T-cell (primary cell): ENCODE measurements around the gene LAMTOR5. TPM values are rescaled to one million over a fixed set of nuclear protein-coding genes. Genes with fewer than 3 reads are reported as not detected.
A peak's percentile ranks its signal among the peaks of the same experiment; 100 is the strongest.
"Not testable (repeated sequence)": the region's sequence is repeated elsewhere in the genome, so short reads cannot be mapped to it uniquely, and the experiment has no call there.

ENCODE experiments used
- ATAC-seq, 4 experiments: fragments of 200-7000 bp in 3 of 4; fragments of 150-1000 bp in 1 of 4; cut with Tn5 transposase; replicated peaks in 1 of 4; 1 replicate in 3 of 4; 2 replicates in 1 of 4; pipeline ENCODE4 v1.10.0; 2021; ENCODE audit warnings: moderate library complexity in 3 of 4, mild to moderate bottlenecking in 2 of 4, moderate number of reproducible peaks in 1 of 4
- CTCF ChIA-PET, 2 donors: fragments of 300-600 bp; sonication (Branson Sonifier 250); formaldehyde crosslinking; loops; one replicate each; lab custom pipeline; 2022; ENCODE audit warnings: antibody characterized with exemption in 2 of 2; lab: Charles Lee
- POLR2A ChIA-PET, 2 donors: fragments of 300-600 bp; sonication (Branson Sonifier 250); formaldehyde crosslinking; loops; one replicate each; lab custom pipeline; 2022; ENCODE audit warnings: antibody characterized with exemption in 2 of 2; lab: Charles Lee
- DNase-seq, 35 experiments: peaks; one replicate each; pipeline versions ENCODE4 v3.0.0 to v3.0.0-alpha.2; 2013 to 2023
- H3K27ac ChIP-seq: one replicate; pipeline ENCODE4 v1.5.1; 2013; ENCODE audit warnings: low read length
- H3K27me3 ChIP-seq, 2 experiments: replicated peaks in 1 of 2; 1 replicate in 1 of 2; 2 replicates in 1 of 2; pipeline versions ENCODE4 v1.6.1 to v1.7.0; 2013; ENCODE audit warnings: low read length in 1 of 2, mixed read lengths in 1 of 2; ENCODE audit not compliant: control insufficient read depth in 2 of 2, insufficient read depth in 2 of 2; ENCODE audit errors: extremely low read depth in 1 of 2
- H3K36me3 ChIP-seq, 2 donors: 1 replicate in 1 of 2; 2 replicates in 1 of 2; pipeline versions ENCODE4 v1.6.1 to v1.7.0; 2013; ENCODE audit warnings: low read length in 1 of 2; ENCODE audit not compliant: control insufficient read depth in 2 of 2, insufficient read depth in 1 of 2; ENCODE audit errors: extremely low read depth in 1 of 2
- H3K4me1 ChIP-seq, 2 experiments: 1 replicate in 1 of 2; 2 replicates in 1 of 2; pipeline versions ENCODE4 v1.6.1 to v1.7.0; 2013; ENCODE audit warnings: low read length in 2 of 2, mixed read lengths in 1 of 2; ENCODE audit not compliant: insufficient read depth in 2 of 2, control insufficient read depth in 1 of 2; ENCODE audit errors: extremely low read depth in 1 of 2
- H3K4me3 ChIP-seq, 2 donors: 1 replicate in 1 of 2; 2 replicates in 1 of 2; pipeline versions ENCODE4 v1.5.1 to v1.7.0; 2013; ENCODE audit warnings: mild to moderate bottlenecking in 2 of 2, low read length in 1 of 2, moderate library complexity in 1 of 2; ENCODE audit not compliant: control insufficient read depth in 1 of 2; ENCODE audit errors: extremely low read depth in 1 of 2
- H3K9me3 ChIP-seq: 2 replicates; pipeline ENCODE4 v1.7.0; 2013
- H3K27ac Mint-ChIP-seq, 2 donors: one replicate each; pipeline ENCODE4 v1.8.0; 2020 to 2021; ENCODE audit warnings: mild to moderate bottlenecking in 2 of 2, mixed read lengths in 2 of 2
- H3K27me3 Mint-ChIP-seq, 2 donors: one replicate each; pipeline ENCODE4 v1.8.0; 2021 to 2022; ENCODE audit warnings: mixed read lengths in 2 of 2
- H3K36me3 Mint-ChIP-seq: one replicate; pipeline ENCODE4 v1.8.0; 2021; ENCODE audit warnings: mixed read lengths
- H3K4me1 Mint-ChIP-seq, 3 donors: one replicate each; pipeline ENCODE4 v1.8.0; 2020 to 2022; ENCODE audit warnings: mixed read lengths in 3 of 3, mild to moderate bottlenecking in 1 of 3
- H3K4me3 Mint-ChIP-seq, 3 donors: one replicate each; pipeline ENCODE4 v1.8.0; 2020 to 2022; ENCODE audit warnings: mild to moderate bottlenecking in 3 of 3, mixed read lengths in 3 of 3, moderate library complexity in 3 of 3
- H3K9me3 Mint-ChIP-seq, 3 donors: one replicate each; pipeline ENCODE4 v1.8.0; 2020 to 2022; ENCODE audit warnings: mixed read lengths in 3 of 3
- WGBS: methylation state at CpG from one replicate; pipeline ENCODE4 v1.1.5; 2013; ENCODE audit warnings: missing lambda C conversion rate; ENCODE audit not compliant: insufficient coverage; 5-methylcytosine and 5-hydroxymethylcytosine counted together
- total RNA-seq, 35 experiments: library from RNA in 6 of 35; stranded (reverse) in 6 of 35; fragments of 120-200 nt in 1 of 35; gene quantifications; one replicate each; pipeline versions ENCODE4 v1.2.1 to v1.2.4 and lab custom pipeline; 2013 to 2026

LAMTOR5 gene
- total RNA-seq, 5 donors from 2014 or later (not counting 1 experiment from before 2014, with no cell fraction given) = 60.0 to 68.6 (median 67.0) TPM

GRCh38 chr1:110424699-110425611, 17.5 kb upstream of the LAMTOR5 start:
- CTCF ChIA-PET = interaction anchor here in 1 of 2 donors (1.2 kb wide), 1 partner anchor 223 kb away, joined by 3 read pairs; no protein-coding TSS in a partner anchor
- Histone ChIP-seq H3K9me3 (no peaks in the 10 kb centered on the region), H3K27ac (no peak overlapping the region), H3K4me3 (no peak overlapping the region), H3K4me1 (no peaks in the 10 kb centered on the region), H3K36me3 (no peaks in the 10 kb centered on the region), H3K27me3 (peaks cover 0 to 13% of the 10 kb centered on the region in 2 experiments)
- H3K36me3 Mint-ChIP-seq = no peaks in the 10 kb centered on the region
- ATAC-seq (no peak), DNase-seq (no peak)
- POLR2A ChIA-PET = interaction anchor here in 1 of 2 donors (0.5 kb wide), 1 partner anchor 16 kb away, joined by 5 read pairs; no protein-coding TSS in a partner anchor
- peaks cover 5 to 14% of the 10 kb centered on the region in 2 donors for H3K27me3 Mint-ChIP-seq
- 72% methylated on average over 3 of the region's 9 CpGs for WGBS
- H3K27ac Mint-ChIP-seq = no peak overlapping the region
- H3K9me3 Mint-ChIP-seq = no peaks in the 10 kb centered on the region
- no peaks in the 10 kb centered on the region for H3K4me1 Mint-ChIP-seq
- no peak overlapping the region for H3K4me3 Mint-ChIP-seq

GRCh38 chr1:110420874-110421793, 13.6 kb upstream of the LAMTOR5 start:
- WGBS = 25% methylated on average over 2 of the region's 2 CpGs
- H3K27me3 Mint-ChIP-seq = peaks cover 5 to 14% of the 10 kb centered on the region in 2 donors

DNA sequence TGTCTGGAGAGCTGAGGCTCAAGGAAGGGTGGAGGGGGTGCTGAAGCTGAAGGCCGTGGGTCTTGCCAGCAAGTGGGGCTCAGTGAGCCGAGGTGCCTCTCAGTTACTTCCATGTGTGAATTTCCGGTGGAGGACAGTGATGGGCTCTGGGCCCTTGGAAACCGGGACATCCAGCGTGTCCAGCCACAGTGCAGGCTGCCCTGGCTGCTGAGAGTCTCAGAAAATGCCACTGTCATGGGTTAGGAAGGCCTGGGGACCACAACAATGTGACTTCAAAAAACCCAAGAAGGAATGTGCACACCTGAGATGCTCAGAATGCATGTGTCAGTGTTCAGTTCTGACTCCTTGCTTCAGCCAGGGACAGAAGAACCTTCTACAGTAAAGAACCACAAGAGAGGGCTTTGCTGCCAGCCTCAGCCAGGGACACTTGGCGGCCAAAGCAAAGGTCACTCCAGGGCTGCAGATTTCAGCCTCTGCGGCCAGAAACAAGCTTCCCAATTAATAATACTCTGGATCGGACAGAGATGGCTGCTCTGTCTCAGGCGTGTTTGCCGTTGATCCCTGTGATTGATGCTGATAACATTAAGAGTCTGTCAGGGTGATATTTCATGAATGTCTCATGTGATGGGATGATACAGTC, 12.6 kb upstream of the LAMTOR5 start:
- H3K4me1 ChIP-seq = no peaks in the 10 kb centered on the region
- Mint-ChIP-seq H3K9me3 (no peaks in the 10 kb centered on the region), H3K4me1 (no peaks in the 10 kb centered on the region), H3K27ac (no peak overlapping the region), H3K4me3 (no peak overlapping the region), H3K27me3 (peaks cover 5 to 9% of the 10 kb centered on the region in 2 donors), H3K36me3 (no peaks in the 10 kb centered on the region)
- DNase-seq (no peak), ATAC-seq (no peak)
- no peak overlapping the region for H3K27ac ChIP-seq
- CTCF ChIA-PET = interaction anchor here in 1 of 2 donors (1.4 kb wide), 1 partner anchor 8 kb away, joined by 3 read pairs; no protein-coding TSS in a partner anchor
- no peaks in the 10 kb centered on the region for H3K36me3 ChIP-seq
- 85% methylated on average over 6 of the region's 10 CpGs for WGBS
- POLR2A ChIA-PET = no interaction called here
- no peak overlapping the region for H3K4me3 ChIP-seq
- H3K27me3 ChIP-seq = peaks cover 0 to 4% of the 10 kb centered on the region in 2 experiments
- no peaks in the 10 kb centered on the region for H3K9me3 ChIP-seq

More at GRCh38 chr1:110420874-110421793, 13.6 kb upstream of the LAMTOR5 start:
- Histone ChIP-seq H3K27ac (no peak overlapping the region), H3K9me3 (no peaks in the 10 kb centered on the region), H3K27me3 (peaks cover 0 to 10% of the 10 kb centered on the region in 2 experiments), H3K4me3 (no peak overlapping the region), H3K36me3 (no peaks in the 10 kb centered on the region), H3K4me1 (no peaks in the 10 kb centered on the region)
- H3K36me3 Mint-ChIP-seq = no peaks in the 10 kb centered on the region
- DNase-seq (peak in 2 of 35 experiments; percentile 8 to 16), ATAC-seq (no peak)
- POLR2A ChIA-PET = no interaction called here
- H3K27ac Mint-ChIP-seq = no peak overlapping the region
- no peaks in the 10 kb centered on the region for H3K4me1 Mint-ChIP-seq
- no peaks in the 10 kb centered on the region for H3K9me3 Mint-ChIP-seq
- H3K4me3 Mint-ChIP-seq = no peak overlapping the region
- CTCF ChIA-PET = interaction anchor here (0.6 to 1.4 kb wide), 3 partner anchors 9 to 106 kb away, joined by 3 to 4 read pairs (median 4); no protein-coding TSS in a partner anchor

DNA sequence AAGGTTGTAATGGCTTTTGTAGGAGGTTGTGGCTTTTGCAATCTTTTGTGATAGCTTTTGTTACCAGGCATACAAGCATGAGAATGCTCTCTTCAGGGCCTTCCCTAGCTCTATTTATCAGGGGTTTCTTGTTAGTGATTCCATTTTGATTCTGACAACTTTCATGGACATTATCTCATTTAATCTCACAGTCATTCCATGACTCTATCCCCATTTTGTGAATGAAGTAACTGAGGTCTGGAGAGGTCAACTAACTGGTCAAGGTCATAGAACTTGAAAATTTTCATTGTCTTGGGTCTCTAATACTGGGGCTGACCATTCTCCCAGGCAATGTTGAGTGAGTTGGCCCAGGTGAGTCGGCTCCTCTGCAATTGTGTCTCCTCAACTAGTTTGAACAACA, 11.2 kb upstream of the LAMTOR5 start:
- Histone ChIP-seq H3K9me3 (no peaks in the 10 kb centered on the region), H3K27me3 (peaks cover 0 to 4% of the 10 kb centered on the region in 2 experiments), H3K36me3 (no peaks in the 10 kb centered on the region), H3K27ac (no peak overlapping the region), H3K4me1 (no peaks in the 10 kb centered on the region), H3K4me3 (no peak overlapping the region)
- no peak overlapping the region for H3K27ac Mint-ChIP-seq
- H3K4me3 Mint-ChIP-seq = no peak overlapping the region
- ATAC-seq (no peak), DNase-seq (no peak)
- POLR2A ChIA-PET = no interaction called here
- CTCF ChIA-PET = no interaction called here
- H3K27me3 Mint-ChIP-seq = peaks cover 2% of the 10 kb centered on the region in 2 donors
- H3K9me3 Mint-ChIP-seq = no peaks in the 10 kb centered on the region
- no peaks in the 10 kb centered on the region for H3K4me1 Mint-ChIP-seq
- H3K36me3 Mint-ChIP-seq = no peaks in the 10 kb centered on the region
- no CpG with 5 or more reads among the region's 1 CpG for WGBS

GRCh38 chr1:110413045-110413444, 5.6 kb upstream of the LAMTOR5 start:
- not testable (repeated sequence) for H3K27ac ChIP-seq, DNase-seq, H3K9me3 Mint-ChIP-seq, H3K27ac Mint-ChIP-seq, H3K36me3 Mint-ChIP-seq, H3K4me3 Mint-ChIP-seq, H3K36me3 ChIP-seq, H3K4me1 ChIP-seq, H3K27me3 Mint-ChIP-seq, H3K9me3 ChIP-seq, H3K27me3 ChIP-seq, H3K4me3 ChIP-seq, ATAC-seq
- WGBS = no CpG with 5 or more reads among the region's 1 CpG
- H3K4me1 Mint-ChIP-seq = peaks cover 10 to 18% (median 14%) of the 10 kb centered on the region in 3 donors
- ChIA-PET POLR2A (interaction anchor here in 1 of 2 donors (0.5 kb wide), 1 partner anchor 46 kb away, joined by 4 read pairs; no protein-coding TSS in a partner anchor), CTCF (interaction anchor here (0.6 to 2.3 kb wide), 9 partner anchors 8 to 369 kb away, joined by 3 to 25 read pairs (median 4); partner anchors contain the start of gene RBM15 (in 1 of the 2))
